Neural cell (in vitro differentiated cells): ENCODE results near the gene OR11G2. TPM values are rescaled to one million over a fixed set of nuclear protein-coding genes. Genes with fewer than 3 reads are reported as not detected.

Experiments used
- H2AFZ ChIP-seq: fragments of 200-600, 300-800 bp; sonication (generic), shearing (Covaris generic); 2 replicates; pipeline ENCODE4 v1.6.0; 2014; ENCODE audit warnings: low read depth, mild to moderate bottlenecking, antibody characterized with exemption, low read length, moderate library complexity
- H3F3A ChIP-seq: fragments of 200-600 bp; shearing (Covaris generic); 2 replicates; pipeline ENCODE4 v1.6.1; 2016; ENCODE audit warnings: mild to moderate bottlenecking, moderate library complexity, mixed read lengths, antibody characterized with exemption, low read length; ENCODE audit not compliant: insufficient read depth, poor library complexity, severe bottlenecking
- H3K27ac ChIP-seq: fragments of 200-600, 300-800 bp; sonication (generic), shearing (Covaris generic); 2 replicates; pipeline ENCODE4 v1.5.1; 2014; ENCODE audit warnings: mild to moderate bottlenecking, low read length, moderate library complexity
- H3K27me3 ChIP-seq: fragments of 300-800, 200-600 bp; sonication (generic), shearing (Covaris generic); 2 replicates; pipeline ENCODE4 v1.6.0; 2014; ENCODE audit warnings: mild to moderate bottlenecking, low read depth, low read length, moderate library complexity; ENCODE audit not compliant: insufficient read depth
- H3K36me3 ChIP-seq: fragments of 300-800, 200-600 bp; sonication (generic), shearing (Covaris generic); 2 replicates; pipeline ENCODE4 v1.5.1; 2014; ENCODE audit warnings: mild to moderate bottlenecking, antibody characterized with exemption, low read length, moderate library complexity; ENCODE audit not compliant: insufficient read depth
- H3K4me2 ChIP-seq: fragments of 300-800, 200-600 bp; sonication (generic), shearing (Covaris generic); 2 replicates; pipeline ENCODE4 v1.6.0; 2014; ENCODE audit warnings: mild to moderate bottlenecking, low read length
- H3K4me3 ChIP-seq: fragments of 300-800, 200-600 bp; sonication (generic), shearing (Covaris generic); 2 replicates; pipeline ENCODE4 v1.5.1; 2014; ENCODE audit warnings: mild to moderate bottlenecking, low read length, moderate library complexity
- H3K79me2 ChIP-seq: fragments of 200-600 bp; shearing (Covaris generic); replicated peaks from 2 replicates; pipeline ENCODE4 v1.6.0; 2014; ENCODE audit warnings: mild to moderate bottlenecking, low read length, moderate library complexity; ENCODE audit not compliant: insufficient read depth
- H3K9ac ChIP-seq: fragments of 300-800, 200-600 bp; sonication (generic), shearing (Covaris generic); 2 replicates; pipeline ENCODE4 v1.6.1; 2016; ENCODE audit warnings: mild to moderate bottlenecking, low read length, mixed read lengths
- H3K9me2 ChIP-seq: fragments of 200-600 bp; shearing (Covaris generic); 2 replicates; pipeline ENCODE4 v1.6.1; 2016; ENCODE audit warnings: mild to moderate bottlenecking, low read length, mixed read lengths; ENCODE audit not compliant: insufficient read depth
- H3K9me3 ChIP-seq: fragments of 200-600, 300-800 bp; sonication (generic), shearing (Covaris generic); 2 replicates; pipeline ENCODE4 v1.6.1; 2016; ENCODE audit warnings: mild to moderate bottlenecking, mixed run types, low read length, moderate library complexity, mixed read lengths
- H4K20me1 ChIP-seq: fragments of 200-600 bp; shearing (Covaris generic); 2 replicates; pipeline ENCODE4 v1.6.1; 2016; ENCODE audit warnings: mild to moderate bottlenecking, mixed run types; ENCODE audit not compliant: insufficient read depth
- CTCF ChIP-seq: fragments of 450-650 bp; IDR thresholded peaks from 2 replicates; pipeline ENCODE4 v1.5.1; 2014; ENCODE audit warnings: antibody characterized with exemption, mild to moderate bottlenecking, moderate library complexity; ENCODE audit not compliant: poor library complexity, severe bottlenecking
- EP300 ChIP-seq: fragments of 450-650 bp; conservative IDR thresholded peaks from 2 replicates; pipeline ENCODE4 v1.6.1; 2014; ENCODE audit warnings: antibody characterized with exemption, mild to moderate bottlenecking, moderate library complexity; ENCODE audit not compliant: poor library complexity, severe bottlenecking
- EZH2 ChIP-seq: fragments of 200-600, 300-800 bp; shearing (Covaris generic), sonication (generic); IDR thresholded peaks from 2 replicates; pipeline ENCODE4 v1.6.1; 2014; ENCODE audit warnings: antibody characterized with exemption, low read length, borderline replicate concordance, mild to moderate bottlenecking; ENCODE audit not compliant: insufficient read depth, poor library complexity, severe bottlenecking
- MXI1 ChIP-seq: fragments of 450-650 bp; conservative IDR thresholded peaks from 2 replicates; pipeline ENCODE4 v1.6.1; 2014; ENCODE audit warnings: antibody characterized with exemption, mild to moderate bottlenecking; ENCODE audit not compliant: poor library complexity, severe bottlenecking
- POLR2AphosphoS5 ChIP-seq: IDR thresholded peaks from 2 replicates; pipeline ENCODE4 v1.6.1; 2012
- RAD21 ChIP-seq: fragments of 450-650 bp; conservative IDR thresholded peaks from 2 replicates; pipeline ENCODE4 v1.6.1; 2014; ENCODE audit warnings: antibody characterized with exemption, mild to moderate bottlenecking, moderate library complexity
- REST ChIP-seq: IDR thresholded peaks from 2 replicates; pipeline ENCODE4 v1.6.1; 2012; ENCODE audit warnings: borderline replicate concordance
- SMC3 ChIP-seq: fragments of 450-650 bp; conservative IDR thresholded peaks from 2 replicates; pipeline ENCODE4 v1.6.1; 2014; ENCODE audit warnings: antibody characterized with exemption, mild to moderate bottlenecking, moderate library complexity; ENCODE audit not compliant: poor library complexity
- TAF1 ChIP-seq: IDR thresholded peaks from 2 replicates; pipeline ENCODE4 v1.6.1; 2012; ENCODE audit warnings: low read depth
- polyA plus RNA-seq: library from polyadenylated mRNA; depleted of rRNA; stranded (reverse); fragments of >200 nt; gene quantifications from 2 replicates; pipeline ENCODE4 v1.2.3, GENCODE V29; 2014

Gene OR11G2
- polyA plus RNA-seq, 1 donor from 2014 or later: not detected

GRCh38 chr14:20144820-20145219 is 45.9 kb upstream of the OR11G2 start:
- Histone ChIP-seq H3K9me2 (no peaks in the 10 kb centered on the region), H4K20me1 (no peaks in the 10 kb centered on the region), H3K4me2 (no peak overlapping the region)

GRCh38 chr14:20164462-20164861 is 26.2 kb upstream of the OR11G2 start:
- no peaks in the 10 kb centered on the region for H3K36me3 ChIP-seq
- no peaks in the 10 kb centered on the region for H3K79me2 ChIP-seq
- no peak overlapping the region for H2AFZ ChIP-seq
- no peak overlapping the region for H3K4me3 ChIP-seq
- H3K27me3 ChIP-seq: no peaks in the 10 kb centered on the region
- no peaks in the 10 kb centered on the region for H3K9me2 ChIP-seq
- H3K4me2 ChIP-seq: no peak overlapping the region
- no peak overlapping the region for H3K9ac ChIP-seq
- no peak overlapping the region for H3K27ac ChIP-seq
- no peaks in the 10 kb centered on the region for H4K20me1 ChIP-seq
- peaks cover 12% of the 10 kb centered on the region for H3K9me3 ChIP-seq
- no peaks in the 10 kb centered on the region for H3F3A ChIP-seq
- no peak for TF ChIP-seq EP300
- TF ChIP-seq CTCF: no peak
- no peak for TF ChIP-seq REST
- TF ChIP-seq POLR2AphosphoS5: no peak
- no peak for TF ChIP-seq TAF1
- no peak for TF ChIP-seq RAD21
- TF ChIP-seq EZH2: no peak

More at GRCh38 chr14:20144820-20145219, 45.9 kb upstream of the OR11G2 start:
- TF ChIP-seq EZH2 (no peak), RAD21 (no peak), EP300 (no peak), SMC3 (no peak), MXI1 (no peak), CTCF (no peak), REST (no peak), TAF1 (no peak), POLR2AphosphoS5 (no peak)
- H3K9ac ChIP-seq: no peak overlapping the region
- no peaks in the 10 kb centered on the region for H3K36me3 ChIP-seq
- H3K27ac ChIP-seq: no peak overlapping the region
- no peak overlapping the region for H2AFZ ChIP-seq
- no peak overlapping the region for H3K4me3 ChIP-seq
- H3K79me2 ChIP-seq: no peaks in the 10 kb centered on the region
- H3K9me3 ChIP-seq: peaks cover 9% of the 10 kb centered on the region
- no peaks in the 10 kb centered on the region for H3K27me3 ChIP-seq
- no peaks in the 10 kb centered on the region for H3F3A ChIP-seq
